NCI-H82 treated with DMSO at 0.1 percent for 48 hours (cell line): Measurements from ENCODE around the gene HSD17B7.
"Not testable (repeated sequence)": the region's sequence is repeated elsewhere in the genome, so short reads cannot be mapped to it uniquely, and the experiment has no call there.

Experiments used
- DNase-seq: peaks from one replicate; lab custom pipeline; 2025; ENCODE audit not compliant: unreplicated experiment; lab: John Stamatoyannopoulos, UW

Gene HSD17B7

DNA sequence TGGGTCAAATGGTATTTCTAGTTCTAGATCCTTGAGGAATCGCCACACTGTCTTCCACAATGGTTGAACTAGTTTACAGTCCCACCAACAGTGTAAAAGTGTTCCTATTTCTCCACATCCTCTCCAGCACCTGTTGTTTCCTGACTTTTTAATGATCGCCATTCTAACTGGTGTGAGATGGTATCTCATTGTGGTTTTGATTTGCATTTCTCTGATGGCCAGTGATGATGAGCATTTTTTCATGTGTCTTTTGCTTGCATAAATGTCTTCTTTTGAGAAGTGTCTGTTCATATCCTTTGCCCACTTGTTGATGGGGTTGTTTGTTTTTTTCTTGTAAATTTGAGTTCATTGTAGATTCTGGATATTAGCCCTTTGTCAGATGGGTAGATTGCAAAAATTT is 17.0 kb downstream of the HSD17B7 start:
- DNase-seq = not testable (repeated sequence)

DNA sequence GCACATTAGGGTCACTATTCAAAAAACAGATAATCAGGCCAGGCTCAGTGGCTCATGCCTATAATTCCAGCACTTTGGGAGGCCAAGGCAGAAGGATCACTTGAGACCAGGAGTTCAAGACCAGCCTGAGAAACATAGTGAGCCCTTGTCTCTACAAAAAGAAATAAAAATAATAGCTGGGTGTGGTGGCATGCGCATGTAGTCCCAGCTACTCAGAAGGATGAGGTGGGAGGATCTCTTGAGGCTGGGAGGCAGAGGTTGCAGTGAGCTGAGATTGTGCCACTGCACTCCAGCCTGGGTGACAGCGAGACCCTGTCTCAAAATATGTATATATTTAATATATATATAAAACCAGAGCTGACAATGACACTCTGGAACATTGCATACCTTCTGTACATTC is 21.9 kb downstream of the HSD17B7 start:
- DNase-seq = not testable (repeated sequence)

DNA sequence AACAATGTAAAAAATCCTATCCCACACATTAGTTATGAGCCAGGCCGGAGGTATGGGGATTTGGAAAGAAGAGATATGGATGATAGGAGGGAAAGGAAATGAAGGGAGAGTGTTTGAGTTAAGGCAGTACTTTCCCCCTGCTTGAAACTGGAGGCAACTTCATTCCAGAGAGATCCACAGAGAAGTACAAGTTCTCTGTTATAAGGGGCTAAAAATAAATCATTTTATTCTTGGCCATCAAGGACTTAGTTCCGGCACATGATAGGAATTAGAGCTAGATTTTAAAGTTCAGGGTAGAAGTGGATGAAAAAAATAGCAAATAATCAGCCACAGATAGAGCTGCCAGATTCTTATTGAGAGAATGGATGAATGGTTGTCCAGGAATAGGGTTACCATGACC is 27.6 kb downstream of the HSD17B7 start:
- DNase-seq = not testable (repeated sequence)

DNA sequence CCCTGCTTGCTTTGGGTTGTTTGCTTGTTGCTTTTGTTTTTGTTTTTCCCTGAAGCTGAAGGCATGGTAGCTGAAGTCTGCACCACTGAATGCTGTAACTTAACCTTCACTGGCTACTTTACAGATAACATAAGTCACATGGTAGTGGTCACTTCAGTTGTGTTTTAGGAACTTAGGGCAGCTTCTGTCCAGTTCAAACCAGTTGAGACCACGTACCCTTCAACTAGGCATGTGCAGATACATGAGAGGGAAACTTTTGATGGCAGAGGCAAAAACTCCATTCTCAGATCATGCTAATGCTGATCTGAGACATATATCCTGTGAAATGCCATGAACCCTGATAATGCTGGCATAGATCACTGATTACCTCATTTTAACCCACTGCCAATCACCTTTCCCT is 28.2 kb downstream of the HSD17B7 start:
- DNase-seq = not testable (repeated sequence)

DNA sequence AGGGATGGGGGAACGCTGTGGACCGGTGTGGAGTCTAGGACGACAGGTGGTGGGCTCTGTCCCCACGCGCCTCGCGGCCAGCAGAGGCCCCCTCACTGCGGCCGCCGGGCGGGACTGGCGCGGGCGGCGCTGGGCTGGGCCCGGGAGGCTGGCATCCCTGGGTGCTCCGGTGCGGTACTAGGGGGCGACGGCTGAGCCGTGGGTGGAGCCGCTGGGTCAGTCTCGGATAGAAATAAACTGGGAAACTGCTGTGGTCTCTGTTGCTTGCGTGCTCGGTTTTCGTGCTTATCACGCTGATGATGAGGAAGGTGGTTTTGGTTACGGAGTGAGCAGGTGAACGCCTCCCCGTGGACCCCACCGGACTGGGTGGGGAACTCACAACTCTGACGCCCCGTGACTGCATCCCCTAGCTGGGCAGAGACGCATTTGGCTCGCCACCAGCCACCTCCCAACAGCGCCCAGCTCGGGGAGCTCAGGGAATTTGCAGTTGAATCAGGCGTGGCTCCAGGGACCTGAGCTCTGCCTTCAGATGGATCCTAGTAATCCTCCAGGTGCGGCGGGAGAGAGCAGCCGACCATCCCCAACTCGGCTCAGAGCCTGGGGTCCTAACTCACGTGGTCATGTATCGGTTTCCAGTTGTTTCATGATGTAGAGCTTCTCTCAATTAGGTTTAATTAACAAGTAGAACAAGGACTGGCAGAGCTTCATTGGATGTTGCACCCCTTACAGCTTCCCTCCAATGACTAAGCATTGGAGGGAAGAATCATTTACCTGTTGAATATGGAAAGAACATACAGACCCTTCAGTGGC is 32.1 kb downstream of the HSD17B7 start:
- DNase-seq = peak; percentile 34

DNA sequence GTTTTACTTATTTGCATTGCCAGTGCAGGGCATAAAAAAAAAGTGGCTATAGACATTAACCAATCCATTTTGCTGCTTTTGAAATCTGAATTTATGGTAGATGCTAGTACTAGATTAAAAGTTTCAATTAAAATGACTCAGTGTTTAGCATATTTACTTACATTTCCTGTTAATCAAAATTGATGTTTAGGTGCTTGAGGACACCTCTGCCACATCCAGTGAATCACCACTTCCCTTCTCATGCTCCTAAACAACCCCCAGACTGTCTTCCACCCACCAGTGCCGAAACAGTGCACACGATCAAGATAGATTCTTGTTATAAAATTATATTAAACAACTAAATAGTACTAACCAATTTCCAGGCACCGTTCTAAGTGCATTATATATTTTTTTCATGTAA is 32.7 kb downstream of the HSD17B7 start:
- DNase-seq = no peak

DNA sequence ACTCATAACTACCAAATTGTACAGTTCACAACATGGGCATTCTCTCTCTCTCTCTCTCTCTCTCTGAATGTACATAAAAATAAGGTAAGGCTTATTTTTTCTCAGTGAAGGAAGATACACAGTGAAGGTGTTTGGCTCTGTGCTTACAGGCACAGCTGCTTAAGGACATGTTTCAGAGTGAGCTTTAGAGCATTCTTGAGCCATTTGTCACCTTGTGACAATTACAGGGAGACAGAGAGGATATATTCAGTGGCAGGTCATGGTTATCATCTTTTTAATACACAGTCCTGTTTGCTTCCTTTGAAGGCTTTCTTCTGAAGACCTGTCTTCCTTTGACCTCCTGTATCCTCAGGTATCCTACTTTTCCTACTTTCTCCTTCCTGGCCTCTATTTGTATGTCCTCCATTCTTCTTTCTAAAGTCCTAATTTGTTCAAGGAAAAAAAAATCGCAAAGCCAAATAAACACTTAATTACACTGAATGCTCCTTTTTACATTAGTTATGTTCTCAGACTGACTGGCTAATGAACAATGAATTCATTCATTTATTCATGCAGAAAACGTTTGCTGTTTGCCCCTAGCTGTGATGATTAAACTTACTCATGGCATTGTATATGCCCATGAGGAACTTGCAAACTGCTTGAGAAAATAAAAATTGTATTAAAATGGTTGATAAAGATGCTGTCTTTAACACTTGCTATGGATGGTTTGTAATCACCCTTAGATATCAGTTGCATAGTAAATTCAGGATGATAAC is 33.4 kb downstream of the HSD17B7 start:
- no peak for DNase-seq

DNA sequence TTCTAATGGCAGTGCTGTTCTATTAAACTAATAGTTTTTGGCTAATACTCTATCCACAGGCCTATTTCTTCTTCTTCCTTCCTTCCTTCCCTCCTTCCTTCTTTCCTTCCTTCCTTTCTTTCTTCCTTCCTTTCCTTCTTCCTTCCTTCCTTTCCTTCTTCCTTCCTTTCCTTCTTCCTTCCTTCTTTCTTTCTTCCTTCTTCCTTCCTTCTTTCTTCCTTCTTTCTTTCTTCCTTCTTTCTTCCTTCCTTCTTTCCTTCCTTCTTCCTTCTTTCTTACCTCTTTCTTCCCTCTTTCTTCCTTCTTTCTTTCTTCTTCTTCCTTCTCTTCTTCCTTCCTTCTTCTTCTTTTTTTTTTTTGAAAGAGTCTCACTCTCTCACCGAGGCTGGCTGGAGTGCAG is 38.8 kb downstream of the HSD17B7 start:
- no peak for DNase-seq

DNA sequence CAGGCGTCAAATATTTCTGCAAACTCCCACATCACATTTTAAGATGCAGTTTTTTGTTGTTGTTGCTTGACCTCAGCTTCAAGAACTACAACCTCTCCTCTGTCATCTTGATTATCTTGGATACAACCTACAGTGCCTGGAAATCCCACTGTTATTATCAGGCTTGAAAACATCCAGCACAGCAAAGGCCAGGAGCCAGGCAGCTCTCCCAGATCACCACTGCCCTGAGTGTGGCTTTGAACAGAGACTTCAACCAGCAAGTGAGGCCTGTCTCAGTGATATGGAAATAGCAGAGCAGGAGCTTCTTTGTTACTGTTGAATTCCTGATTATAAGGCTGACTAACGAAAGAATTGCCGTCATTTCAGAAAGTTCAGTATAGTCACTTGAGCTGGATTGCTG is 42.0 kb downstream of the HSD17B7 start:
- DNase-seq = no peak

DNA sequence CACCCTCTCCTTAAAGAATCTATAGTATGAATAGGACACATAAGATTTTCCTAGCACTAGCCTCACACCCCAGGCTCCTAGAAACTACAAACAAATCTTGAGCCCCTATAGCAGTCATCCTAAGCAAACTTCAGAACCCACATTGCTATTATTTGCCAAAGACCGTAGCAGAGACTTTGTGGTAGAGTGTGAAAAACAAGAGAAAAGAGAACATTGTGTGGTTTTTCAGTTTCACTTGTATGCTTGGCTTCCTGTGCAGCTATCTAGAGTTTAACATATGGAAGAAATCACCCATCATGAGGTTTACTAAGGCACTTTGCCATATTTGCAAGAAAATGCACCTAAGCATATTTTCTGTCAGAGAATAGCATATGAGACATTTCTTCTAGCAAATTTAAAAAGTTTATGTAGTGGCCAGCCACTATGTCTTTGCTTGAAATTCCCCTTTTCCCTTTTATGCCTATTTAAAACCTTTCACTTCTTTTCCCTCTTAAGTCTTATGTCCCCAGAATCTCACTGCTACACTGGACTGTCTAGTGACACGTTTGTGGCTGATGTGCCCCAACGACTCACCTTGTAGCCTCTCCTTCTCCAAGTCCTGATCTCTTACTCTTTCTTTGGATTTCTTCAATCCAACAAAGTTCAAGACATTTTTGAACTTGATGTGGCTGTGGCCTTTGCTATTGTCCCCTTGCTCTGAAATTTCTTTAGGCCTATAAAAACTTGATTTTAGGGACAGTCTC is 44.8 kb downstream of the HSD17B7 start:
- DNase-seq = no peak

DNA sequence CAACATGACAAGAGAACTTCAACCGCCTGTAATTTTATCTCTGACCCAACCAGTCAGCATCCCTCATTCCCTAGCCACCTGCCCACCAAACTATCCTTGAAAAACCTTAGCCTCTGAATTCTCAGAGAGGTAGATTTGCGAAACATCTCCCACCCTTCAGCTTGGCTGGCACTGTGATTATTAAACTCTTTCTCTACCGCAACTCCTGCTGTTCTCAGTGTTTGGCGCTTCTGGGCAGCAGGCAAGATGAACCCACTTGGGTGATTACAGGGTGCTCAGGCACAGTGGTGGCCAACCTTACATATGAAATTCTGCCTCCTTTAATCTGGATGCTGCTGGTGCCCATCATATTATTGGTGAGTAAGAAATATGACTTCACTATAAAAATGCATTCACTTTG is 48.4 kb downstream of the HSD17B7 start:
- no peak for DNase-seq

DNA sequence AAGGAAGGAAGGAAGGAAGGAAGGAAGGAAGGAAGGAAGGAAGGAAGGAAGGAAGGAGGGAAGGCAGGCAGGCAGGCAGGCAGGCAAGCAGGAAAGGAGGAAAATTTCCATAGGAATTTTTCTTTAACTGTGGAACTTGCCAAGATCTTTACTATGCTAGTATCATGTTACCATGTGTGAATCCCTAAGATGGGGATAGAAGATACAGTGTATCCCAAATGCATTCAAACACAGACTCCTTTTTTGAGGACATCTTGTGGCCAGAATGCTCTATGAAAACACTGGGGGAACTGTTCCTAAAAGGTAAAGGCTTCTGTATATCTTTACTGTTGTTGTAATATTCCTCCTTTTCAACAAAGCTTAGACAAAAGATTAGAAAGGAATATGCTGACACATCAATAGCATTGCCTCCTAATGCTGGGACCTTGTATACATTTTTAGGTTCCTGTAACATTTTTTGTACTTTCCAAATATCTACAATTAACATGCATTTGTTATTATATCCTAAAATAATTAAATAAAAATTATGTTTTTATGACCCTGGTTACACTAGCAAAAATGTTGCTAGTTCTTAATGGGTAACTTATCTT is 49.8 kb downstream of the HSD17B7 start:
- DNase-seq = no peak

DNA sequence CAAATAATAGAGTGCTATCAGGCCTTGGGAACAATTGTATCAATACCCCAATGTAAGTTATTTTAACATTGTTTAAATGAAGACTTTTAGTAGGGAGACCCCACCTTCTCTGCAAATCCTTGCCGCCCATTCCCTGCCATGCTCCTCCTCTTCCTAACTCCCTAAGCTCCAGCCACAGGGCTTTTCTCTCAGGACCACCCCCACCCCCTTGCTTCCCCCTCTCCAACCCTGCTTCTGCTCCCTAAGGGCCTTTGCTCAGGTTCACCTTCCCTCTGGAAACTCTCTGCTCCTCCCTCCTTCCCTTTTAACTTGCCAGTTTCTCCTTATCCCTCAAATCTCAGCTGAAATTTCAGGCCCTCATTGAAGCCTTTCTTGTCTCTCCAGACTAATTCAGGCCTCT is 53.7 kb downstream of the HSD17B7 start:
- no peak for DNase-seq

DNA sequence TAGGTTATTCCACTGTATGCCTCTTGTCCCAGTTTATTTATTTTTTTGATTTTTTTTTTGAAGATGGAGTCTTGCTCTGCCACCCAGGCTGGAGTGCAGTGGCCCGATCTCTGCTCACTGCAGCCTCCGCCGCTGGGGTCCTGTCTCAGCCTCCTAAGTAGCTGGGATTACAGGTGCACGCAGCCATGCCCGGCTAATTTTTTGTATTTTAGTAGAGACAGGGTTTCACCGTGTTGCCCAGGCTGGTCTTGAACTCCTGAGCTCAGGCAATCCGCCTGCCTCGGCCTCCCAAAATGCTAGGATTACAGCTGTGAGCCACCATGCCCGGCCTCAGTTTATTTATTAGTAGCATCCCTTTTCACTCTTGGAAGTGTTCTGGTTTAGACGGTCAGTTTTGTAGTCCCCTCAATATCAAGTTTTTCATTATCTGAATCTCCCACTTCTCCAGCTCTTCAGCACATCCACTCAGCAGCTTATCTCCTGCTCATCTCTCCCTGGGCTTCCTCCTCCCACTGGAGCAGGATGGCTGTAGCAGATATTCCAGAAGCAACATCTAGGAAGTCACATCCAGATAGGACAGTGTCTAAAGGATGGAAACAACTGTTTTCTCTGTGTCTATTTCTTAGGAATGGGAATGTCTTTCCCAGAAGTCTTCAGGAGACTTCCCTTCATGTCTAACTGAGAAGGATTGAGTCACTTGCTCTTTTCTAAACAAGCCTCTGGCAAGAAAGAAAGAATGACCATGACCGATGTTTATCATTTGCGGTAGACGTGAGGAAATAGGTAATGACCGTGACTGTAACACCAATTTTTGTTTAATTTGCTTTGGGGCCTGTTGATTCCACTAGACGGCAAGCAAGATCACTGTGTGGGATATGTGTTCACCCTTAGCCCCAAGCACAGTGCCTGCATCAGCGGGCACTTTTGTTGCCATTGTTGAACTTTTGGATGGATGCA is 56.0 kb downstream of the HSD17B7 start:
- DNase-seq = no peak

DNA sequence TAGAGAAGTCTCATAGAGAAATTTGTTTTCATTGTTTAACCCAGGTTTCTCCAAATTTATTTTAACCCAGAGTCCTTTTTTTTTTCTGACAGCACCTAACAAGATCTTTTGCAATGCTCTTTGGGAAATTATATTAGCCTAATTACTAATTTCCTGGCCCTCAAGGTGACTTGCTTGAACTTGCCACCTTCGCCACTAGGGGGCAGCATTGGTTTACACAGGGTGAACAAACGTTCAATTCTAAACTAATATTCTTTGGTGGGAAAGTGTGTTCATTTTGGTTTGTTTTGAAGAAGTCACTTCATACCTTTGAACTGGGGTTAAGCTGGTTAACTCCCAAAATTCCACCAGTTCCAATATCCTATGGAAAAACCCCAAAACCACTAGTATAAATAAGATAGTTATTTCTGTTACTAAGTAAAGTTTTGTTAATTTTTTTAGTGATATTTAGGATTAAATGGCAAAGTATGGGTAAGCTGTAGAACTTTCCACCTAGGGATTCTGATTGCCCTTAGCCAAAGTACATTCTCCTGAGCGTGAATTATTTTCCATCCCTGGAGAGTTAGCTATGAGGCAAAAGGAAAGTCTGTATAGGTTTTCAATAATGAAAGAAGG is 57.4 kb downstream of the HSD17B7 start:
- peak; percentile 64 for DNase-seq

DNA sequence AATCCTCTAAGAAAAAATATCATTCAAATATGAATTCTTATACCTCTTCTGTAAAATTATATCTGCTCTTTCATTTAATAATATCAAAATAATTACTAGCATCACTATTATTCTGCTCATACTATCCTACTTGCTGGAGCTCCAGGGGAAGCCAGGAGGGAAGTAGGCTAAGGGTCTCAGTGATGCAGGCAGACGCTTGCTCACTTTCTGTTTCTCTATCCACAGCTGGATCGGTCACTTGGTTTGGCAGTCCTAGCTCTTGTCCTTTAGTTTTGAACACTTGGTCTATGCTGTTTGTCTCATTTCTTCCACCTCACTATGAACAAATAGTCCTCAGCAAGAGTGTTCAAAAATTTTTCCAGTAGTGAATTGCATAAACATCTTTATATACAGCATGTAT is 59.2 kb downstream of the HSD17B7 start:
- no peak for DNase-seq

DNA sequence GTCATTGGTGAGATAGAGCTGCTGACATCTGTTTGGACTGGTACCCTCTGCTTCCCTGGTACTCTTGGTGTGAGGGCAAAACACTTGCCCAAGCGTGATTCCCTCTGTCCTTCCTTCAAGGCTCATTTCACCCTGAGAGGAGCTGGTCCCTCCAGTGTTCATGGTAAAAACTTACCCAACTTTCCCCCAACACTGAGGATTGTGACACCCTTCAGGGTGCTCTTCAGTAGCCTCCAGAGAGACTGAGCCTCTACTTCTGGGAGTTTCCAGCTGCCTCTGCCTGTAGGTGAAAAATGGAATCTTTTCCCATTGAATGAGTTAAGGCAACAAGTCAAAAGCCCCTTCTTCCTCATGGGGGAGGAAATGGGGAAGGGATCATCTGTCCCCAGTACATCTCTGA is 60.8 kb downstream of the HSD17B7 start:
- no peak for DNase-seq

DNA sequence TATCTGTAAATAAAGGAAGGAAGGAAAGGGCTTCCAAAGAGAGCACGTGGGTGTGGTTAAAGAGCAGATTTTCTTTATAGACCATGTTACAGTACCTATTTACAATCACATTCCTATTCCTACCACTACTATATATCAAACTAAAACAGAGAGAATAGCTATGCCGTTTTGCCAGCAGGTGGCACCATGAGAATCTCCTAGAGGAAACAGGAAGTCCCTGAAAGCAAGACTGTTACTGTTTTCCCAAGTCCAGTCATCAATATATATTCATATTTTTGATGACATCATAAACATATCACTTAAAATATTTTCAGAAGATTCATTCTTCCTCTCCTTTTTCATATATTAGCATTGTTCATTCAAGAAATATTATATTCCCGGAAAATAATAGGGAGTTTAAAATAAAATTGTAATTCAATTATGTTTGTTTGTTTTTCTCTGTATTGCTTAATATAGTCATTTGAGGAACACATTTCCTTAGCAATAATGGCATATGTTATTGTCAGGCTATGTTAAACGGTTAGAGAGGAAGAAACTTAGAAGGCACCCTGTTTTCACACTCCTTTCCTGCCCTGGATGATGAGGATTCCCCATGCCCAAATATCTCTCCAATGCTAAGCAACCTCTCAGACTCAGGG is 63.9 kb downstream of the HSD17B7 start:
- peak; percentile 78 for DNase-seq

DNA sequence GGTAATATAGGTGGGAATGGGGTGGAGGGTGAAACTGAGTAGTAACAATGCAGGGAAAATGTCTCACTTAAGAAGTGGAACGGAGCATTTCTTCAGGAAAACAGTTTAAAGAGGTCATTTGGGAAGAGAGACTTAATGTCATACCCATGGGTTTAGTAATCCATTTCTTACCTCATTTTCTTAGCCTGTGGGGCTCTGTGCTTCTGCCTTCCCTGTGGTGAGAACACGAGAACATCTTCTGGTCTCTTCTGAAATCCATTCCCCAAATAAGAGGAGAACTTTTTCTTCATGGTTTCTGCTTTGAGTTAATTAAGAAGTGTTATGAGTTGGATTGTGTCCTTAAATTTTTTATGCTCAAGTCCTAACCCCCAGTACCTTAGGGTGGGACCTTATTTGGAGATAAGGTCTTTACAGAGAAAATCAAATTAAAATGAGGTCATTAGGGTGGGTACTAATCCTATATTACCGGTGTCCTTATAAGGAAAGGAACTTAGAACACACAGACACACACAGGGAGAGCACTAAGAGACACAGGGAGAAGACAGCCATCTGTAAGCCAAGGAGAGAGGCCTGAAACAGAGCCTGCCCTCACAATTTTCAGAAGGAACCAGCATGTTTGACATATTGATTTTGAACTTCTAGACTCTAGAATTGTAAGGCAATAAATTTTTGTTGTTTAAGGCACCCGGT is 65.1 kb downstream of the HSD17B7 start:
- peak; percentile 92 for DNase-seq
